ENCODE data around the gene BEST1.

BEST1 gene

DNA sequence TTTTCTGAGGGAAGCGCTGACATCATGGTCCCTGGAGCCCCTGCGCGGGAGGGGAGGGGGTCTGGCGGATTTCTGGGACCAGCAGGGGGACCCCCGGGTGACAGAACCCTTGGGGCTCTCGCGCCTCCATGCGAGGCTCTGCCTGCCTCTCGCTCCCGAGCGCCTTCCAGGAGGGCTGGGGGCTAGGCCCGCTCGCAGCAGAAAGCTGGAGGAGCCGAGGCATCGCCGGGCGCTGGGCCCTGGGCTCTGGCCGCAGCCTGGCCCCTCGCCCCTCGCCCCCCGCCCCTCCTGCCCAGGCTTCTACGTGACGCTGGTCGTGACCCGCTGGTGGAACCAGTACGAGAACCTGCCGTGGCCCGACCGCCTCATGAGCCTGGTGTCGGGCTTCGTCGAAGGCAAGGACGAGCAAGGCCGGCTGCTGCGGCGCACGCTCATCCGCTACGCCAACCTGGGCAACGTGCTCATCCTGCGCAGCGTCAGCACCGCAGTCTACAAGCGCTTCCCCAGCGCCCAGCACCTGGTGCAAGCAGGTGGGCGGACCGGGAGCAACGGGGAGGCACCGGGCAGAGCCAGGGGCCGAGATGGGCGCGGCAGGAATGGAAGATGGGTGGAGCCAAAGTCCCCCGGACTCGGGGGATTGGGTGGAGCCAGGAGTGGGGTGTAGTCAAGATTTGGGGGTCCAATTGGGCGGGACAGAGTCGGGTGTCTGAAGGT, 5.4 kb downstream of the BEST1 start:
- Histone ChIP-seq H3K79me2 (no peaks in the 10 kb centered on the region), H3K9me3 (ENCODE audit: control insufficient read depth, low read length) (no peaks in the 10 kb centered on the region), H2AFZ (peak overlapping the region; percentile 62), H3K36me3 (ENCODE audit: control insufficient read depth, insufficient read depth, low read length) (no peaks in the 10 kb centered on the region), H3K4me3 (ENCODE audit: low read depth, low read length) (no peak overlapping the region), H3K4me2 (ENCODE audit: low read length) (peak overlapping the region; percentile 42), H3K27ac (peak overlapping the region; percentile 36), H3K9ac (no peak overlapping the region), H3K27me3 (ENCODE audit: control insufficient read depth, insufficient read depth, low read length) (no peaks in the 10 kb centered on the region), H3K4me1 (no peaks in the 10 kb centered on the region)
- TF ChIP-seq, protein P1, sequence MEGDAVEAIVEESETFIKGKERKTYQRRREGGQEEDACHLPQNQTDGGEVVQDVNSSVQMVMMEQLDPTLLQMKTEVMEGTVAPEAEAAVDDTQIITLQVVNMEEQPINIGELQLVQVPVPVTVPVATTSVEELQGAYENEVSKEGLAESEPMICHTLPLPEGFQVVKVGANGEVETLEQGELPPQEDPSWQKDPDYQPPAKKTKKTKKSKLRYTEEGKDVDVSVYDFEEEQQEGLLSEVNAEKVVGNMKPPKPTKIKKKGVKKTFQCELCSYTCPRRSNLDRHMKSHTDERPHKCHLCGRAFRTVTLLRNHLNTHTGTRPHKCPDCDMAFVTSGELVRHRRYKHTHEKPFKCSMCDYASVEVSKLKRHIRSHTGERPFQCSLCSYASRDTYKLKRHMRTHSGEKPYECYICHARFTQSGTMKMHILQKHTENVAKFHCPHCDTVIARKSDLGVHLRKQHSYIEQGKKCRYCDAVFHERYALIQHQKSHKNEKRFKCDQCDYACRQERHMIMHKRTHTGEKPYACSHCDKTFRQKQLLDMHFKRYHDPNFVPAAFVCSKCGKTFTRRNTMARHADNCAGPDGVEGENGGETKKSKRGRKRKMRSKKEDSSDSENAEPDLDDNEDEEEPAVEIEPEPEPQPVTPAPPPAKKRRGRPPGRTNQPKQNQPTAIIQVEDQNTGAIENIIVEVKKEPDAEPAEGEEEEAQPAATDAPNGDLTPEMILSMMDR (IDR thresholded peaks at IDR 0.05): no peak

- Histone ChIP-seq H3K4me1 (no peaks in the 10 kb centered on the region), H3K9ac (no peak overlapping the region), H3K4me3 (ENCODE audit: low read depth, low read length) (no peak overlapping the region), H3K36me3 (ENCODE audit: control insufficient read depth, insufficient read depth, low read length) (no peaks in the 10 kb centered on the region), H3K27me3 (ENCODE audit: control insufficient read depth, insufficient read depth, low read length) (no peaks in the 10 kb centered on the region), H3K9me3 (ENCODE audit: control insufficient read depth, low read length) (no peaks in the 10 kb centered on the region), H3K4me2 (ENCODE audit: low read length) (no peak overlapping the region), H3K79me2 (no peaks in the 10 kb centered on the region), H3K27ac (no peak overlapping the region), H2AFZ (no peak overlapping the region)
- TF ChIP-seq, protein P1 (IDR thresholded peaks at IDR 0.05): no peak
Observed at GRCh38 chr11:61956191-61957020, 6.3 kb downstream of the BEST1 start.

- H3K27me3 ChIP-seq (ENCODE audit: control insufficient read depth, insufficient read depth, low read length): no peaks in the 10 kb centered on the region
- H3K9ac ChIP-seq: no peak overlapping the region
- no peak overlapping the region for H3K27ac ChIP-seq
- H3K4me1 ChIP-seq: no peaks in the 10 kb centered on the region
- H3K4me3 ChIP-seq (ENCODE audit: low read depth, low read length): no peak overlapping the region
- TF ChIP-seq, protein P1 (IDR thresholded peaks at IDR 0.05): no peak
- no peak overlapping the region for H3K4me2 ChIP-seq (ENCODE audit: low read length)
- H2AFZ ChIP-seq: no peak overlapping the region
- H3K36me3 ChIP-seq (ENCODE audit: control insufficient read depth, insufficient read depth, low read length): no peaks in the 10 kb centered on the region
- no peaks in the 10 kb centered on the region for H3K9me3 ChIP-seq (ENCODE audit: control insufficient read depth, low read length)
- no peaks in the 10 kb centered on the region for H3K79me2 ChIP-seq
Observed at GRCh38 chr11:61957021-61957770, 7.0 kb downstream of the BEST1 start.

DNA sequence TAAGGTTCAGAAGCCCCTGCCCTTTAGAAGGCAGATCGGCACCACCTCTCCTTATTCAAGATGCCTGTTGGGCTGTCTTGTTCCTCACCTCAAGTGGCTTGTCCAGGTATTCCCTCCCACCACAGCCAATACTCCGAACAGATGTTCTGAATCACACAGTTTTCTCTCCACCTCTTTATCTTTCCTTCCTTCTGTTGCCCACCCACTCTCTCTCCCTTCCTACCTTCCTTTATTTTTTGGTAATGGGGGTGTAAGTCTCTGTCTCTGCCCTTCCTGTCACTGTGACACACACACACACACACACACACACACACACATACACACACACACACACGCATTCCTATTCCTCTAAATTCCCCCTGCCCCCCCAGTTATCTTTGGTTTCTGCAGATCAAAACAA, 8.4 kb downstream of the BEST1 start:
- no peaks in the 10 kb centered on the region for H3K9me3 ChIP-seq (ENCODE audit: control insufficient read depth, low read length)
- no peak overlapping the region for H3K4me3 ChIP-seq (ENCODE audit: low read depth, low read length)
- no peak overlapping the region for H3K4me2 ChIP-seq (ENCODE audit: low read length)
- no peak overlapping the region for H3K9ac ChIP-seq
- no peaks in the 10 kb centered on the region for H3K27me3 ChIP-seq (ENCODE audit: control insufficient read depth, insufficient read depth, low read length)
- peaks cover 3% of the 10 kb centered on the region for H3K4me1 ChIP-seq
- no peak overlapping the region for H2AFZ ChIP-seq
- H3K79me2 ChIP-seq: peaks cover 3% of the 10 kb centered on the region
- H3K36me3 ChIP-seq (ENCODE audit: control insufficient read depth, insufficient read depth, low read length): no peaks in the 10 kb centered on the region
- TF ChIP-seq, protein P1 (IDR thresholded peaks at IDR 0.05): no peak
- no peak overlapping the region for H3K27ac ChIP-seq
